ENCODE measurements around the gene SNCAIP.

SNCAIP gene

GRCh38 chr5:122400341-122400740 lies 88.3 kb downstream of the SNCAIP start:
- no peak for TF ChIP-seq TAF1 (IDR thresholded peaks at IDR 0.05; ENCODE audit: low read depth, low read length)
- FAIRE-seq = no peak
- DNase-seq (ENCODE audit: insufficient read length, low spot score) = no peak

GRCh38 chr5:122400938-122401337 lies 88.9 kb downstream of the SNCAIP start:
- FAIRE-seq (no peak), DNase-seq (ENCODE audit: insufficient read length, low spot score) (no peak)
- no peak for TF ChIP-seq POU2F2 (IDR thresholded peaks at IDR 0.05; ENCODE audit: low read depth, low read length)
- TF ChIP-seq PAX5 (IDR thresholded peaks at IDR 0.05; ENCODE audit: insufficient read depth, low read length, severe bottlenecking) = no peak
- TF ChIP-seq TAF1 (IDR thresholded peaks at IDR 0.05; ENCODE audit: low read depth, low read length) = no peak
- TF ChIP-seq POLR2A (IDR thresholded peaks at IDR 0.05; ENCODE audit: low read depth, low read length) = no peak
- TF ChIP-seq POLR2AphosphoS5 (IDR thresholded peaks at IDR 0.05; ENCODE audit: low read depth, low read length) = no peak
- no peak for TF ChIP-seq SPI1 (IDR thresholded peaks at IDR 0.05; ENCODE audit: low read depth, low read length)

GRCh38 chr5:122401976-122402725 lies 90.1 kb downstream of the SNCAIP start:
- FAIRE-seq (no peak), DNase-seq (ENCODE audit: insufficient read length, low spot score) (no peak)
- TF ChIP-seq POLR2A (IDR thresholded peaks at IDR 0.05; ENCODE audit: low read depth, low read length) (no peak), POU2F2 (IDR thresholded peaks at IDR 0.05; ENCODE audit: low read depth, low read length) (no peak), TAF1 (IDR thresholded peaks at IDR 0.05; ENCODE audit: low read depth, low read length) (no peak), SPI1 (IDR thresholded peaks at IDR 0.05; ENCODE audit: low read depth, low read length) (no peak), PAX5 (IDR thresholded peaks at IDR 0.05; ENCODE audit: insufficient read depth, low read length, severe bottlenecking) (no peak), POLR2AphosphoS5 (IDR thresholded peaks at IDR 0.05; ENCODE audit: low read depth, low read length) (no peak)

DNA sequence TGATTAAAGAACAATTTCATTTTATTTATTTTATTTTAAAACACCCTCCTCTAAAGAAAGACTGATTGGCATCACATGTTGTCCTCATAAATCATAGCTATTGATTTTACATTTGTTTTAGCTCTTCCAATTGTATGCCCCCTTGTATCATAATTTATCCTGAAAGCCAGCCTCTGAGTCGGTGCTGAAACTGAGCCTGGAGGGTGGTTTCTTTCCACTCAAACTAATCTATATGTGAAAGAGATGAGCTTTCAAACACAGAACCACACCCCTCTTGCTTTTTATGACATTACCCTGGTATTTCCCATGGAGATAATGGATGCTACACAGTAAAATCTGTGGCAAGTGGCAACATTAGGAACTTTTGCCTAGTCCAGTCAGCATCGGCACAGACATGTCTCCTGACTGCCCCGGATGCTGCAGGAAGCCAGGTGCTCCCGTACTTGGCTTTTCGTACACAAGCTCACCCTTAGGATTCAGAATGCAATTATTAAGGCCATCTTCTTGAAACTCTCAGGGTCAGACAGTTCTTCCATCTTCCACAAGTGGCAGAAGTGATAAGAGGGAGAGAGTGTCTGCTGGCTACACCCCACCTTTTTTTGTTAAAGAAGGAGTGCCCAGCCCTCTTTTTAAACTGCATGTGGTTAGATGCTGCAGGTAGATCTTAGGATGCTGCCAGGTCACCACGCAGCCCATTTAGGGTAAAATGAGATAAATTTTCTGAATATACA lies 91.1 kb downstream of the SNCAIP start:
- TF ChIP-seq SPI1 (IDR thresholded peaks at IDR 0.05; ENCODE audit: low read depth, low read length) = no peak
- TF ChIP-seq PAX5 (IDR thresholded peaks at IDR 0.05; ENCODE audit: insufficient read depth, low read length, severe bottlenecking) = no peak
- no peak for TF ChIP-seq POLR2AphosphoS5 (IDR thresholded peaks at IDR 0.05; ENCODE audit: low read depth, low read length)
- no peak for TF ChIP-seq TAF1 (IDR thresholded peaks at IDR 0.05; ENCODE audit: low read depth, low read length)
- no peak for DNase-seq (ENCODE audit: insufficient read length, low spot score)
- FAIRE-seq = no peak

- no peak for TF ChIP-seq POU2F2 (IDR thresholded peaks at IDR 0.05; ENCODE audit: low read depth, low read length)
- TF ChIP-seq POLR2A (IDR thresholded peaks at IDR 0.05; ENCODE audit: low read depth, low read length) = no peak
- TF ChIP-seq PAX5 (IDR thresholded peaks at IDR 0.05; ENCODE audit: insufficient read depth, low read length, severe bottlenecking) = no peak
- DNase-seq (ENCODE audit: insufficient read length, low spot score) (no peak), FAIRE-seq (no peak)
Observed at GRCh38 chr5:122404018-122404417, 92.0 kb downstream of the SNCAIP start.

DNA sequence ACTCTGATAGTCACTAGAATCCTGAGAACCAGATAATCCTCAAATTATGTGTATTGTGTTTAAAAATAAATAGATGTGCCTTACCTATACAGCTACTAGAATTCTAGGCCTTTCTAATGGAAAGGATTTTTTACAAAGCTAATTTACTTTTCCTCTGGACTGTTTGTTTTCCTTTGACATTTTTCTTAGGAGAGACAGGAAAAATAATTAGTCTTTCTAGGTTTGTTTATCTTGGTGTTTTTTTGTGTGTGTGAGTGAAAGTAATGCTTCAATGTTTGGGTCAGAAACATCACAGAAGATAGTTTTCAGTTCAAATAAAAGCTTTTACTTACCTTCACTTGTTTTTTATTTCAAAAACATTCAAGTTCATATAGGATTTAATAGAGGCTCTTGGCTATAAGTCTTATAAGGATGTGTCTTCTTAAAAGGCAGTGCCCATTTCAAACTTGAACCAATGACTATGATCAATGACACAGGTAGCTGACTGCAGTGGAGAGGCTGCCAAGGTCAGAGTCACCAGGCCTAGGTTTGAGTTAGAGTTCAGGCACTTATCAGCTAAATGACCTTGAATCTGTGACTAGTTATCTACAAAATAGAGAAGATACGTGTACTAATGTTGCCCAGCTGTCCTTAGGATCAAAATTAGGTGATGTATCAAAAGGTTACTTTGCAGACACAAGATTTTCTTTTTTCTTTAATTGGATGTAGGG lies 92.8 kb downstream of the SNCAIP start:
- DNase-seq (ENCODE audit: insufficient read length, low spot score) (no peak), FAIRE-seq (no peak)
- TF ChIP-seq SPI1 (IDR thresholded peaks at IDR 0.05; ENCODE audit: low read depth, low read length) = no peak
- TF ChIP-seq POLR2A (IDR thresholded peaks at IDR 0.05; ENCODE audit: low read depth, low read length) = no peak

GRCh38 chr5:122405751-122406150 lies 93.7 kb downstream of the SNCAIP start:
- TF ChIP-seq POLR2AphosphoS5 (IDR thresholded peaks at IDR 0.05; ENCODE audit: low read depth, low read length) (no peak), POLR2A (IDR thresholded peaks at IDR 0.05; ENCODE audit: low read depth, low read length) (no peak), SPI1 (IDR thresholded peaks at IDR 0.05; ENCODE audit: low read depth, low read length) (no peak), PAX5 (IDR thresholded peaks at IDR 0.05; ENCODE audit: insufficient read depth, low read length, severe bottlenecking) (no peak), TAF1 (IDR thresholded peaks at IDR 0.05; ENCODE audit: low read depth, low read length) (no peak), POU2F2 (IDR thresholded peaks at IDR 0.05; ENCODE audit: low read depth, low read length) (no peak)
- DNase-seq (ENCODE audit: insufficient read length, low spot score) (no peak), FAIRE-seq (no peak)

- TF ChIP-seq TAF1 (IDR thresholded peaks at IDR 0.05; ENCODE audit: low read depth, low read length) (no peak), POU2F2 (IDR thresholded peaks at IDR 0.05; ENCODE audit: low read depth, low read length) (no peak), PAX5 (IDR thresholded peaks at IDR 0.05; ENCODE audit: insufficient read depth, low read length, severe bottlenecking) (no peak), POLR2AphosphoS5 (IDR thresholded peaks at IDR 0.05; ENCODE audit: low read depth, low read length) (no peak), POLR2A (IDR thresholded peaks at IDR 0.05; ENCODE audit: low read depth, low read length) (no peak), SPI1 (IDR thresholded peaks at IDR 0.05; ENCODE audit: low read depth, low read length) (no peak)
- no peak for FAIRE-seq
- no peak for DNase-seq (ENCODE audit: insufficient read length, low spot score)
Observed at GRCh38 chr5:122406181-122406580, 94.1 kb downstream of the SNCAIP start.

DNA sequence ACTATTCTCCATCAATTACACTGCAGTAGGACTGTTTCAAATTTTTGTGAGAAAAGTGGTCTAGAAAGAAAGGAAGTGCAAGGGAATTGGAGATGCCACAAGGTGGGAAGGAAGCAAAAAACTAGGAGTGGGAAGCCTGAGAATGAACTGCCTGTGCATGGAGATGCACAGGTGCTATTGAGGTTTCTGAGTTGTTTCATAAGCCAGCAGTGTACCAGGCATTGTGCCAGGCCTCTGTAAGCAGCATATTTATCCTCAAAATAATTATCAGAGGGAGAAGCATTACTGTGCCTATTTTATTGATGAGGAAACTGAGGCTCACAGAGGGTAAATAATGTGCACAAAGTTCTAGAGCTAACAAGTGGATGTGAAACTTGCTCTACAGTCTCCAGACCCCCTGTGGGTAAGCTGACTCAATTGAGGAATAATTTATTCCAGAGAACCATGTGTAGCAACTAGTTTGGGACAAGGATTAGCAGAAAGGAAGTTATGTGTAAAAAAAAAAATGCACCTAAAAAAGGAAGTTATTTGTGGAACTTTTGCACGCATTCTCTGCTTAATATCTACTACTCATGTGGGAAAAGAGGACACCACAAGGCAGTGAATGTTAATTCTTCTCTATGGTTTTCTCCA lies 96.7 kb downstream of the SNCAIP start:
- FAIRE-seq (no peak), DNase-seq (ENCODE audit: insufficient read length, low spot score) (no peak)
- TF ChIP-seq POLR2A (IDR thresholded peaks at IDR 0.05; ENCODE audit: low read depth, low read length) (no peak), POU2F2 (IDR thresholded peaks at IDR 0.05; ENCODE audit: low read depth, low read length) (no peak), POLR2AphosphoS5 (IDR thresholded peaks at IDR 0.05; ENCODE audit: low read depth, low read length) (no peak), SPI1 (IDR thresholded peaks at IDR 0.05; ENCODE audit: low read depth, low read length) (no peak), TAF1 (IDR thresholded peaks at IDR 0.05; ENCODE audit: low read depth, low read length) (no peak), PAX5 (IDR thresholded peaks at IDR 0.05; ENCODE audit: insufficient read depth, low read length, severe bottlenecking) (no peak)
